GM20000 (cell line): Measurements from ENCODE around the gene SLC25A25.
"Not testable (repeated sequence)": the region's sequence is repeated elsewhere in the genome, so short reads cannot be mapped to it uniquely, and the experiment has no call there.

Source experiments
- DNase-seq: peaks from one replicate; pipeline ENCODE4 v3.0.0; 2012; ENCODE audit warnings: low spot score
- CTCF ChIP-seq: IDR thresholded peaks from 2 replicates; pipeline ENCODE4 v1.5.1; 2012; ENCODE audit warnings: mild to moderate bottlenecking, control low read depth; ENCODE audit errors: extremely low read depth, missing control alignments

SLC25A25 gene

GRCh38 chr9:128043467-128043868, 24.6 kb upstream of the SLC25A25 start:
- no peak for TF ChIP-seq CTCF
- no peak for DNase-seq

- DNase-seq: not testable (repeated sequence)
Measured at GRCh38 chr9:128045409-128045808, 22.6 kb upstream of the SLC25A25 start.

- DNase-seq: no peak
- no peak for TF ChIP-seq CTCF
Measured at GRCh38 chr9:128045831-128046230, 22.2 kb upstream of the SLC25A25 start.

GRCh38 chr9:128047231-128047630, 20.8 kb upstream of the SLC25A25 start:
- DNase-seq: no peak
- no peak for TF ChIP-seq CTCF

- DNase-seq: no peak
Measured at GRCh38 chr9:128048663-128049062, 19.4 kb upstream of the SLC25A25 start.

GRCh38 chr9:128049843-128050242, 18.2 kb upstream of the SLC25A25 start:
- no peak for DNase-seq
- TF ChIP-seq CTCF: no peak

More at GRCh38 chr9:128048663-128049062, 19.4 kb upstream of the SLC25A25 start:
- TF ChIP-seq CTCF: no peak

GRCh38 chr9:128051932-128052709, 15.9 kb upstream of the SLC25A25 start:
- DNase-seq: no peak
- no peak for TF ChIP-seq CTCF

- TF ChIP-seq CTCF: no peak
- DNase-seq: no peak
Measured at GRCh38 chr9:128053560-128053959, 14.5 kb upstream of the SLC25A25 start.
